PC-3 (cell line): ENCODE data around the gene PDLIM1.

Experiments used
- CTCF ChIP-seq: fragments of 300-600 bp; sonication (generic); conservative IDR thresholded peaks from 2 replicates; pipeline ENCODE4 v1.5.1; 2017; ENCODE audit warnings: antibody characterized with exemption, low read depth, mild to moderate bottlenecking, low read length
- EZH2 ChIP-seq: fragments of 300-600 bp; sonication (generic); IDR thresholded peaks from one replicate; pipeline ENCODE4 v1.6.1; 2017; ENCODE audit warnings: antibody characterized with exemption, mild to moderate bottlenecking, low read length; ENCODE audit not compliant: unreplicated experiment

GRCh38 chr10:95304463-95304862, 13.7 kb upstream of the PDLIM1 start:
- TF ChIP-seq CTCF (no peak), EZH2 (no peak)
